Heart left ventricle (tissue), 13 donors: Measurements from ENCODE around the gene IQGAP2.

ENCODE experiments used
- CTCF ChIP-seq, 12 donors: fragments of 200-600 bp; sonication (generic) in 4 of 12; IDR thresholded peaks; one replicate each; pipeline versions ENCODE4 v1.5.0 to v1.8.0; 2018 to 2022; ENCODE audit warnings: antibody characterized with exemption in 12 of 12, mild to moderate bottlenecking in 5 of 12
- POLR2A ChIP-seq, 2 donors: fragments of 450-650 bp; IDR thresholded peaks; one replicate each; pipeline ENCODE4 v1.6.1; 2017; ENCODE audit warnings: antibody characterized with exemption in 2 of 2, mild to moderate bottlenecking in 2 of 2, moderate library complexity in 2 of 2
- donor health status: ischemic (EF 13 %, LVEDD 7.1; RV severe dilation, severe dysfunction).
- donor health status: DM: no; HTN: yes; CAD: no.
- donor health status: DM: no; HTN: no; CAD: no.
- donor health status: ischemic (EF 25% LVEDD 6.9; RV normal size, moderate dysfunction).
- donor health status: ischemic (EF 25% LVEDD 5.7; RV mildly dilated, moderate dysfunction).
- donor health status: ischemic (EF 35%, LVEDD 5.7; RV mildly dilated, moderate dysfunction).
- donor health status: nonischemic (EF 11% LVEDD 7.7; RV severe dilation, severe dysfunction).
- donor health status: DM: yes; HTN: yes; CAD: no.
- donor health status: PGD.
- donor health status: ischemic (EF 29% LVEDD 5.4; RV normal size, mild dysfunction).
- donor health status: nonischemic (EF 23%, LVEDD 6.1; RV moderate dilation, normal function).

GRCh38 chr5:76473661-76474060 lies 70.6 kb downstream of the IQGAP2 start:
- TF ChIP-seq CTCF (IDR thresholded peaks at IDR 0.05) (no peak), POLR2A (IDR thresholded peaks at IDR 0.05) (no peak)
